ENCODE data around the gene SLC39A3.

DNA sequence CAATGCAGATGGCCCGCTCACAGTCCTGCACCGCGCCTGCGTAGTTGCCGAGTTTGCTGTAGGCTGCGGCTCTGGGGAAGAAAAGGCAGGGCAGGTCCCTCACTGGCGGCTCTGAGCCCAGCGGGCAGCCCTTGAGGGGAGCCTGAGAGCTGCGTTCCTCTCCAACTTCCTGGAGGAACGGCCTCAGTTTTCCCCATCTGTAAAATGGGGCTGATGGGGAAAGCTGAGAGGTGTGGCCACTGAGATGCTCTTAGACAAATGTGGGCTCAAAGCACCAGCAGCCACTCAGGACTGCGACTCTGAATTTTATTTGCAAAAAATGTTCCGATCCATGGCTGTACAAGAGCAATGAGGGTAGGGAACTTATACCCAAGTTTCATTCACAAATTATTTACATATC lies 23.9 kb upstream of the SLC39A3 start:
- TF ChIP-seq, protein P1, sequence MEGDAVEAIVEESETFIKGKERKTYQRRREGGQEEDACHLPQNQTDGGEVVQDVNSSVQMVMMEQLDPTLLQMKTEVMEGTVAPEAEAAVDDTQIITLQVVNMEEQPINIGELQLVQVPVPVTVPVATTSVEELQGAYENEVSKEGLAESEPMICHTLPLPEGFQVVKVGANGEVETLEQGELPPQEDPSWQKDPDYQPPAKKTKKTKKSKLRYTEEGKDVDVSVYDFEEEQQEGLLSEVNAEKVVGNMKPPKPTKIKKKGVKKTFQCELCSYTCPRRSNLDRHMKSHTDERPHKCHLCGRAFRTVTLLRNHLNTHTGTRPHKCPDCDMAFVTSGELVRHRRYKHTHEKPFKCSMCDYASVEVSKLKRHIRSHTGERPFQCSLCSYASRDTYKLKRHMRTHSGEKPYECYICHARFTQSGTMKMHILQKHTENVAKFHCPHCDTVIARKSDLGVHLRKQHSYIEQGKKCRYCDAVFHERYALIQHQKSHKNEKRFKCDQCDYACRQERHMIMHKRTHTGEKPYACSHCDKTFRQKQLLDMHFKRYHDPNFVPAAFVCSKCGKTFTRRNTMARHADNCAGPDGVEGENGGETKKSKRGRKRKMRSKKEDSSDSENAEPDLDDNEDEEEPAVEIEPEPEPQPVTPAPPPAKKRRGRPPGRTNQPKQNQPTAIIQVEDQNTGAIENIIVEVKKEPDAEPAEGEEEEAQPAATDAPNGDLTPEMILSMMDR (conservative IDR thresholded peaks at IDR 0.05; ENCODE audit: low read depth, low read length): no peak
- TF ChIP-seq EZH2 (IDR thresholded peaks at IDR 0.05; ENCODE audit: low read length, unreplicated experiment): no peak
